ENCODE results near the gene SH3D19. TPM values are rescaled to one million over a fixed set of nuclear protein-coding genes. Genes with fewer than 3 reads are reported as not detected.

The SH3D19 gene
- total and polyA plus RNA-seq, 4 donors, result 40.3 to 62.1 (median 40.9) TPM

DNA sequence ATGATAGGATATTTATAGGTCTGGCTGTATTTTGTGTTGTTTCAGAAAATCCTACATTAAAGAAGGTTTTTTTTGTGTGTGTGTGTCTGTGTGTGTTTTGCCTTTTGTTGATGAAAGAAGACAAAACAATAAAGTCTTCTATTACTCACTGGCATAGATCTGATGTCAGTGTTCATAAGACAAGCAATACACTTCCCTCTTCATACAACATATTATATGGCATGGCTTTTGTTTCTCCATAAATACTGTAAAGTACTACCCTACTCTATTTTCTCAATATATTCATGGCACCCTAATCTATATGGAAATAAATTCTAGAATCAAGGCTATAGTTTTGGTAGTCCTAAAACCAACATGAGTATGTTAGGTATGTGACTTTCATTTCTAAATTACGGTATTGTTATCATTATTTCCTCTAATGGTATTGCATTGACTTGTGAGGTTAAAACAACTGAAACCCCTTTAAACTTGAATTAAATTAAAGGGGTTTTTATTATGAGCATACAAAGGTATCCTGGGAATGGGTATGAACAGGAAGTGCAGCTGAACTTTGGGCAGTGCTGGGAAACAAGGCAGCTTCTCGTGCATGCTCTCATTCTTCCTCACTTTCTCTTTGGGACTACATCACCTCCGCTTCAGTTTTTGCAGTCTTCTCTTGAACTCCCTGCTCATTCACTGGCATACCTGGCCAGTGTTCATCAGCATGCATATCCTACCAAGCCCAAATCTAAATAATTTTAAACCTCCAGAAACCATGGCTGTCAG, 119.0 kb downstream of the SH3D19 start:
- Histone ChIP-seq H3K27ac (ENCODE audit: low read depth, low read length) (peak overlapping the region; percentile 29), H3K4me1 (ENCODE audit: control insufficient read depth, insufficient read depth, low read length) (peaks cover 7% of the 10 kb centered on the region), H3K4me3 (ENCODE audit: low read depth, low read length) (no peak overlapping the region), H3K27me3 (ENCODE audit: control insufficient read depth, insufficient read depth, low read length) (no peaks in the 10 kb centered on the region), H3K9me3 (ENCODE audit: control insufficient read depth, insufficient read depth, low read length) (no peaks in the 10 kb centered on the region), H3K36me3 (ENCODE audit: control insufficient read depth, insufficient read depth, low read length) (no peaks in the 10 kb centered on the region)
- WGBS (ENCODE audit: insufficient coverage), result 43% methylated on average over 2 of the region's 3 CpGs
- no peak for DNase-seq (ENCODE audit: low read depth in 4 of 6, low spot score in 6 of 6)

DNA sequence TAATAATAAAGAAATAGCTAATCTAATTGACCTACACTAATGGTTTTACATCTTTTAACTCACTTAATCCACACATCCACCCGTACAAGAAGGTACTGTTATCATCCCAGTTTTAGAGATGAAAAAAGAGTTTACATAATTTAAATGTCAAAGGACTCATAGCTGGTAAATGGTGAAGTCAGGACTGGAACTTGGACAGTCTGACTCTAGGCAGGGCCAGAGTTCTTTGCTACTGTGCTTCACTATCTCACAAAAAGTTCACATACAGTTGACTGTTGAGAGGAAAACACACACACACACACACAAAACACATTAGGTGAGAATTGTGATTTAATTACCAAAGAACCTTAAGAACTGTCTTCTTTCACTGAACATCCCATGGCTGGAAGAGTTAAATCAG, 119.7 kb downstream of the SH3D19 start:
- DNase-seq (ENCODE audit: low read depth in 4 of 6, low spot score in 6 of 6), result no peak
- no CpG with 5 or more reads among the region's 1 CpG for WGBS (ENCODE audit: insufficient coverage)
- Histone ChIP-seq H3K4me1 (ENCODE audit: control insufficient read depth, insufficient read depth, low read length) (peaks cover 7% of the 10 kb centered on the region), H3K4me3 (ENCODE audit: low read depth, low read length) (no peak overlapping the region), H3K27ac (ENCODE audit: low read depth, low read length) (peak overlapping the region; percentile 29), H3K27me3 (ENCODE audit: control insufficient read depth, insufficient read depth, low read length) (no peaks in the 10 kb centered on the region), H3K36me3 (ENCODE audit: control insufficient read depth, insufficient read depth, low read length) (no peaks in the 10 kb centered on the region), H3K9me3 (ENCODE audit: control insufficient read depth, insufficient read depth, low read length) (no peaks in the 10 kb centered on the region)

DNA sequence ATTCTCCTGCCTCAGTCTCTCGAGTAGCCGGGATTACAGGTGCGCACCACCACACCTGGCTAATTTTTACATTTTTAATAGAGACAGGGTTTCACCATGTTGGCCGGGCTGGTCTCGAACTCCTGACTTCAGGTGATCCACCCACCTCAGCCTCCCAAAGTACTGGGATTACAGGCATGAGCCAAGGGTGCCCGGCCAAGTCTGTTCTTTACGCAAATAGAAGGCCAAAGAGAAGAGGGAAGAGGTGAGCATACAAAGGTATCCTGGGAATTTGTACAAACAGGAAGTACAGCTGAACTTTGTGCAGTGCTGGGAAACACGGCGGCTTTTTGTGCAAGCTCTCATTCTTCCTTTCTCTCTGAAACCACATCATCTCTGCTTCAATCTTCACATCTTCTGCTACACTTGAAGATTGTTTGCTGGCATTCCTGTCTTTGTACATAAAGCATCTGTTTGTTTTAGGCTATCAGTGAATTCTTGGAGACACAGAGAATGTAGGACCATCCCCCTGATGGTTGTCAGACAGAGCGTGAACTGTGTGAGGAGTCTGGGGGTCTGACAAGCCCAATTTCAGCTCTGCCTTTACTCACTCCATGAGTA, 120.4 kb downstream of the SH3D19 start:
- H3K36me3 ChIP-seq (ENCODE audit: control insufficient read depth, insufficient read depth, low read length), result no peaks in the 10 kb centered on the region
- H3K27me3 ChIP-seq (ENCODE audit: control insufficient read depth, insufficient read depth, low read length), result no peaks in the 10 kb centered on the region
- no peaks in the 10 kb centered on the region for H3K9me3 ChIP-seq (ENCODE audit: control insufficient read depth, insufficient read depth, low read length)
- 94% methylated on average over 3 of the region's 10 CpGs for WGBS (ENCODE audit: insufficient coverage)
- DNase-seq (ENCODE audit: low read depth in 4 of 6, low spot score in 6 of 6), result no peak
- H3K4me1 ChIP-seq (ENCODE audit: control insufficient read depth, insufficient read depth, low read length), result peaks cover 7% of the 10 kb centered on the region
- no peak overlapping the region for H3K4me3 ChIP-seq (ENCODE audit: low read depth, low read length)
- peak overlapping the region; percentile 33 for H3K27ac ChIP-seq (ENCODE audit: low read depth, low read length)

DNA sequence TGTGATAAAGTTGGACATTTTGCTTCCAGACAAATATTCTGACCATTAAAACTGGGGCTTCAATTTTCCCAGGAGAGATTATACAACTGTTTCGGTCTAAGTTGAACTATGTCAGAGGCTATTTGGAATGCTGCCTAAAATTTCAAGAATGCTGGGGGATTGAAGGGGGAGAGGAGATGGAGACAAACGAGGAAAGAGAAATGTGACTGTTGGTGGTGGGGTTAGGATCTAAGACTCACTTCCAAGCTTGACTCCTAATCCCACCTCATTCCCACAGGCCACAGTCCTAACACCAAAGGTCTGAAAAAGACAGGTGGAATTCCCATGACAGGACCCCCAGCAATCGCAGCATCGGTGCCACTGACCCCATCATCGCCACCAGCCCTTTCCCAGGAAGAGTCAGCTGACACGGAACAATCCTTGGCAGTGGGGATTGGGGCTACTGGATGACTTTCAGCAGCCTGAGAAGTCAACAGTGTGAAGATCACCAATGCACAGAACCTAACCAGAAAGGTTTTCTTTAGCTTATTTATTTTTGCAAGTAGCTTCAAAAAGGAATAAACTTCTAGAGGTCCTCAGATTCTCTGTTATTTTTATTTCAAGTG, 122.5 kb downstream of the SH3D19 start:
- Histone ChIP-seq H3K27me3 (ENCODE audit: control insufficient read depth, insufficient read depth, low read length) (no peaks in the 10 kb centered on the region), H3K4me1 (ENCODE audit: control insufficient read depth, insufficient read depth, low read length) (peaks cover 12% of the 10 kb centered on the region), H3K4me3 (ENCODE audit: low read depth, low read length) (no peak overlapping the region), H3K9me3 (ENCODE audit: control insufficient read depth, insufficient read depth, low read length) (no peaks in the 10 kb centered on the region), H3K27ac (ENCODE audit: low read depth, low read length) (peak overlapping the region; percentile 49), H3K36me3 (ENCODE audit: control insufficient read depth, insufficient read depth, low read length) (no peaks in the 10 kb centered on the region)
- DNase-seq (ENCODE audit: low read depth in 4 of 6, low spot score in 6 of 6), result peak in 1 of 6 donors; percentile 27
- no CpG with 5 or more reads among the region's 6 CpGs for WGBS (ENCODE audit: insufficient coverage)

DNA sequence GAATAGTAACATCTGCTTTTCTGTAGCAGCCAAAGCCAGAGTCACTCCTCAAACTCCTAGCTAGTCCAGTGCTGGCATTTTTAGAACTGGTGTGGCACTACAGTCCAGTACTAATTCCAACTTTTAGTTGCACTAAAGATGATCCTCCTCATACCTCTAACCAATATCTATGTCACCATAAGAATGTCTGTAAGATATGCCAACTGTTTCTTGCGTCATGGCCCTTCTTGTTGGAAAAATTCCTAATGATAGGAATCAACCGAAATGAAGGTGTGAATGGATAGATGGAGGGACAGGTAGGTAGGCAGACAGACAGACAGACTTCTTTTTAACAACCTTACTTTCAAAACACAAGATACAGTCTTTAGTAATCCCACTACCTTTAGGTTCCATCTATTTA, 123.0 kb downstream of the SH3D19 start:
- Histone ChIP-seq H3K4me1 (ENCODE audit: control insufficient read depth, insufficient read depth, low read length) (peaks cover 14% of the 10 kb centered on the region), H3K36me3 (ENCODE audit: control insufficient read depth, insufficient read depth, low read length) (no peaks in the 10 kb centered on the region), H3K27me3 (ENCODE audit: control insufficient read depth, insufficient read depth, low read length) (no peaks in the 10 kb centered on the region), H3K9me3 (ENCODE audit: control insufficient read depth, insufficient read depth, low read length) (no peaks in the 10 kb centered on the region), H3K4me3 (ENCODE audit: low read depth, low read length) (no peak overlapping the region), H3K27ac (ENCODE audit: low read depth, low read length) (peak overlapping the region; percentile 7)
- DNase-seq (ENCODE audit: low read depth in 4 of 6, low spot score in 6 of 6), result no peak
- no CpG with 5 or more reads among the region's 2 CpGs for WGBS (ENCODE audit: insufficient coverage)

DNA sequence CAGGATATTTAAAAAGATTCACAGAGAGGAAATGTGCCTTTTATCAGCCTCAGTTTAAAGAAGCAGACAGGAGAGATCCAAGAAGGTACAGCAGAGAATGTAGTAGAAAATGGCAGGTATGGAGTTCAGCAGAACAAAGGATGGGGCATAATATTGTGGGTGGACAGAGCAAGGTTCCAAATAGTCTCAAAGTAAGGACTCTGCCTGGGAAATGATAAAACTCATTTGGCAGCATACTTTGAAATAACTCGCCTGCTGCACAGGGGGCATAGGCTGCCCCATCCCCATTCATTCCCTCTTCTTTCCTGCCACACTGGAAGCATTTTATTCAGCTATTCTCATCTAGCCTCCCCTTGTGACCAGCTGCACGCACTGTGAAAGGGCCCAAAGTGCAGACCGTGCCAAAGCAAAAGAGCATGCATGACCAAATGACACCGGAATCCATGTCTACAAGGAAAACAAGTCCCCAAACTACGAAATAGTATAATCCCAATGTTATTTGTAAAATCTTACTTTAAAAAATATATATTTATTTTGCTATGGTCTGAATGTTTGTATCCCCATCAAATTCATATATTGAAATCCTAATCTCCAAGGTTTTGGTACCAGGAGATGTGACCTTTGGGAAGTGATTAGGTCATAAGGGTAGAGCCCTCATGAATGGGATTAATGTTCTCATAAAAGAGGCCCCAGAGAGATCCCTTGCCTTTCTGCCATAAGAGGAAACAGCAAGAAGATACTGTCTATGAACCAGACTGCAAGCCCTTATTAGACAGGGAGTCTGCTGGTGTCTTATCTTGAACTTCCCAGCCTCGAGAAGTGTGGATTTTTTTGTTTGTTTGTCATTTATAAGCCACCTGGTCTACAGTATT, 125.8 kb downstream of the SH3D19 start:
- Histone ChIP-seq H3K4me3 (ENCODE audit: low read depth, low read length) (no peak overlapping the region), H3K27ac (ENCODE audit: low read depth, low read length) (peak overlapping the region; percentile 89)
- 18% methylated on average over 2 of the region's 6 CpGs for WGBS (ENCODE audit: insufficient coverage)

DNA sequence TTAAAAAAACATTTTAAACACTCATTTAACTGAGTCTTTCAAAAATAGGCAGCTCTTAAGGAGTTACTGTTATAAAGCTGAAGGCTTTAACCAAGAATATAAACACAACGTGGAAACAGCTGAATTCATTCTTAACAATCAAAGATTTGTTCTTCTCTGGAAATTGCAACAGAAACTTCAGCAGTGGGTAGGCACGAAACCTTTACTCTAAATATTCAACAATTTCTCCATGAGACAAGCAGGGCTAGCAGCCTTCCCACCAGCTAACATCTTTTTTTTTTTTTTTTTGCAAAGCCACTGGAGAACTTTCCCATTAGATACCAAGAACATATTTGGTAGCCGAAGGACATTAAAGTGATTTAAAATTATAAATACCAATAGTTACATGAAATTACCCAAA, 126.7 kb downstream of the SH3D19 start:
- Histone ChIP-seq H3K27me3 (ENCODE audit: control insufficient read depth, insufficient read depth, low read length) (no peaks in the 10 kb centered on the region), H3K9me3 (ENCODE audit: control insufficient read depth, insufficient read depth, low read length) (no peaks in the 10 kb centered on the region), H3K4me1 (ENCODE audit: control insufficient read depth, insufficient read depth, low read length) (peaks cover 11% of the 10 kb centered on the region), H3K36me3 (ENCODE audit: control insufficient read depth, insufficient read depth, low read length) (no peaks in the 10 kb centered on the region), H3K4me3 (ENCODE audit: low read depth, low read length) (no peak overlapping the region), H3K27ac (ENCODE audit: low read depth, low read length) (peak overlapping the region; percentile 89)
- WGBS (ENCODE audit: insufficient coverage), result 17% methylated on average over 1 of the region's 3 CpGs
- peak in 1 of 6 donors; percentile 34 for DNase-seq (ENCODE audit: low read depth in 4 of 6, low spot score in 6 of 6)

More for the DNA sequence above, 125.8 kb downstream of the SH3D19 start:
- Histone ChIP-seq H3K4me1 (ENCODE audit: control insufficient read depth, insufficient read depth, low read length) (peaks cover 11% of the 10 kb centered on the region), H3K27me3 (ENCODE audit: control insufficient read depth, insufficient read depth, low read length) (no peaks in the 10 kb centered on the region), H3K9me3 (ENCODE audit: control insufficient read depth, insufficient read depth, low read length) (no peaks in the 10 kb centered on the region), H3K36me3 (ENCODE audit: control insufficient read depth, insufficient read depth, low read length) (no peaks in the 10 kb centered on the region)
- peak in 5 of 6 donors; percentile 17 to 72 (median 35) for DNase-seq (ENCODE audit: low read depth in 4 of 6, low spot score in 6 of 6)

DNA sequence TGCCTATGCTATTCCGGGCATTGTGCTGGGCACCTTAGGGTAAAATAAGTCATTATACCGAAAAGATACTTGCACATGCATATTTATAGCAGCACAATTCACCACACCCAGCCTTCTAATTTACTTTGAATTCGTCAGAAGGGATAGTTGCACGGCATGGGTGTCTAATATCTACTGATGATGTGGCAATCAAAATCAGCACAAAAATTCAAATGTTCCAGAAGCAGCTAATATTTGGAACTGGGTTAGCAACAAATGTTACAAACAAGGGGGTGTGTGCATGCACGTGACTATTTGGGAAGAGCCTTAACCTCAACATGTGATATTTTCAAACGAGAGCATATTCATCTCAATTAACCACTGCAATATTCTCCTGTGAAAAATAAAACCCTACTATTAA, 128.2 kb downstream of the SH3D19 start:
- H3K4me3 ChIP-seq (ENCODE audit: low read depth, low read length), result no peak overlapping the region
- H3K27ac ChIP-seq (ENCODE audit: low read depth, low read length), result no peak overlapping the region
- no CpG with 5 or more reads among the region's 6 CpGs for WGBS (ENCODE audit: insufficient coverage)
- no peaks in the 10 kb centered on the region for H3K9me3 ChIP-seq (ENCODE audit: control insufficient read depth, insufficient read depth, low read length)
- H3K36me3 ChIP-seq (ENCODE audit: control insufficient read depth, insufficient read depth, low read length), result no peaks in the 10 kb centered on the region
- no peaks in the 10 kb centered on the region for H3K27me3 ChIP-seq (ENCODE audit: control insufficient read depth, insufficient read depth, low read length)
- peaks cover 7% of the 10 kb centered on the region for H3K4me1 ChIP-seq (ENCODE audit: control insufficient read depth, insufficient read depth, low read length)
- no peak for DNase-seq (ENCODE audit: low read depth in 4 of 6, low spot score in 6 of 6)

DNA sequence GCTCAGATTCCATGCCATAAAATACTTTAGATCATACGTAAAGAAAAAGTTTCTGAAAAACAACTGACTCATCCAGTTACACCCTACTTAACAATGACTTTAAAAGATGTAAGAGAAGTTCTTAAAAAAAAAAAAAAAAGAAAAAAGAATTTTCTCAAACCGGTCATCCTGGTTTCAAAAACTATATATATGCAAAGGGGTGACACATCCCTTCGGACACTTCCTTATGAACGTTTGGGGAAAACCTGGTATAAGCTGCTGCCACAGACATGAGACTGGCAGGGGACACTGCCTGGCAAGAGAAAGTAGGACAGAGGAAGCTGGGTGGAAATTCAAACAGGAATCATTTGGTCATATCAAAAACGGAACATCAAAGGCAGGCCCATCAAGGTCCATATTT, 129.6 kb downstream of the SH3D19 start:
- no peak for DNase-seq (ENCODE audit: low read depth in 4 of 6, low spot score in 6 of 6)
- no peaks in the 10 kb centered on the region for H3K36me3 ChIP-seq (ENCODE audit: control insufficient read depth, insufficient read depth, low read length)
- H3K4me3 ChIP-seq (ENCODE audit: low read depth, low read length), result no peak overlapping the region
- H3K27me3 ChIP-seq (ENCODE audit: control insufficient read depth, insufficient read depth, low read length), result no peaks in the 10 kb centered on the region
- H3K4me1 ChIP-seq (ENCODE audit: control insufficient read depth, insufficient read depth, low read length), result peaks cover 7% of the 10 kb centered on the region
- WGBS (ENCODE audit: insufficient coverage), result 38% methylated on average over 2 of the region's 5 CpGs
- H3K27ac ChIP-seq (ENCODE audit: low read depth, low read length), result no peak overlapping the region
- no peaks in the 10 kb centered on the region for H3K9me3 ChIP-seq (ENCODE audit: control insufficient read depth, insufficient read depth, low read length)
